ENCODE results near the gene PPP4R3A. TPM values are rescaled to one million over a fixed set of nuclear protein-coding genes. Genes with fewer than 3 reads are reported as not detected.

PPP4R3A gene
- total RNA-seq, 1 experiment from 2014 or later = 124 TPM

DNA sequence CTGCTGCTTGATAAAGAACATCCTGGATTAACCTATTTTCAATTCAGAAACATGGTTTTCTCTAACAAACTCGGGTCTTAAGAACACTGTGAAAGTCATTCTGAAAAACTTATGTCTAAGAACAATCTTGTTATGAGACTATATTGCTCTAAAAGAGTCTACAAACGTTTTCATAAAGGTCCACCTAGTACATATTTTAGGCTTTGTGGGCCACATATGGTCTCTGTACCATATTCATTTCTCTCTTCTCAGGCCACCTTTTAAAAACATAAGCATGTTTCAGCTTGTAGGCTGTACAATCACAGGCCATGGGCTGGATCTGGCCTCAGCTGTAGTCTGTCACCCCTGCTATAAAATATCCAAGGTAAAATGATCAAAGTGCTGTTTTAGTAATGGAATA is 39.9 kb downstream of the PPP4R3A start (continued):
- TF ChIP-seq AR (CRISPR knock-in tag; IDR thresholded peaks at IDR 0.05) = no peak

DNA sequence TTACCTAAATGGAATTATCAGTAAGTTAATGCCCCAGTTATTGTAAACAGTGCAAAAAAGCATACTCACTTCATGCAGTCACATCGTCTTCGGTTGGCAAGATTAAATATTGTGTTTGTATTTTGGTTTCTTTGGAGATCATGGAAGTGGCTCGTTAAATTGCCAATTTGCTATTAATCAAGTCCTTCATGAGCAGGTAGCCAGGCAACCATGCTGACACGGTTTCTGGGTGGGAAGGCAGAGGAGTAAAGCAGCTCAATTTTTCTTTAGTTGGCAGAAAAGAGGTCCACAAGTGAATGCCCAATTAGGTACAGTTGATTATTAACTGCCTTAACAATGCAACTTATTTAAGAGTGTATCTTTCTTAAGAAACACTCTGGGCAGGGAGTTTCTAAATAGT is 43.9 kb downstream of the PPP4R3A start:
- ChIA-PET POLR2A (no interaction called here), CTCF (no interaction called here)
- TF ChIP-seq, protein P1, sequence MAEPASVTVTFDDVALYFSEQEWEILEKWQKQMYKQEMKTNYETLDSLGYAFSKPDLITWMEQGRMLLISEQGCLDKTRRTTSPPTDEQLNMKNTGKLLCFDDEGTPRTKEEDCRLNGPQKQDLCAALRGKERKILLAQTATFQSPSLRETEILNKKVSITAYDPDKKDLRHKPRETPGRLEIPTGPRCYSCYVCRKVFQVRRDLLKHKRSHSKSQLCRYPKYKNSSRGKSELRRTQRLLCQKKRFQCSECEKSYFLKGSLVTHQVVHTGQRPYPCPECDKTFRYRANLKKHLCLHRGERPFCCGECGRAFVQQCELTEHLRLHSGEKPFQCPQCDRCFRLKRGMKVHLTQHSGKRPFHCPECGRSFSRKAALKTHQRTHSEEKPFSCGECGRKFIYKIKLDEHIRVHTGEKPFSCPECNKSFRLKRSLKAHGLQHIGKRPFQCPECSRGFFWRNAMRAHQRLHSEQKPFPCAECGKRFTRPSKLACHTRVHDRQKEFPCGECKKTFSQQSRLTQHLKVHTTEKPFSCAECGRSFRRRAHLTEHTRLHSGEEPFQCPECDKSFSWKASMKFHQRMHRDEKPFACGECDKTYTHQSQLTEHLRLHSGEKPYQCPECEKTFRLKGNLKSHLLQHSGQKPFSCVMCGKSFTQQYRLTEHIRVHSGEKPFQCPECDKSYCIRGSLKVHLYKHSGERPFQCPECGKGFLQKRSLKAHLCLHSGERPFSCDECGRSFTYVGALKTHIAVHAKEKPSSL (CRISPR knock-in tag; conservative IDR thresholded peaks at IDR 0.05) = no peak
- TF ChIP-seq FOXP1 (CRISPR knock-in tag; IDR thresholded peaks at IDR 0.05; ENCODE audit: borderline replicate concordance) = no peak
- no peak for TF ChIP-seq ZNF532 (CRISPR knock-in tag; IDR thresholded peaks at IDR 0.05; ENCODE audit: borderline replicate concordance)
- TF ChIP-seq, protein P2, sequence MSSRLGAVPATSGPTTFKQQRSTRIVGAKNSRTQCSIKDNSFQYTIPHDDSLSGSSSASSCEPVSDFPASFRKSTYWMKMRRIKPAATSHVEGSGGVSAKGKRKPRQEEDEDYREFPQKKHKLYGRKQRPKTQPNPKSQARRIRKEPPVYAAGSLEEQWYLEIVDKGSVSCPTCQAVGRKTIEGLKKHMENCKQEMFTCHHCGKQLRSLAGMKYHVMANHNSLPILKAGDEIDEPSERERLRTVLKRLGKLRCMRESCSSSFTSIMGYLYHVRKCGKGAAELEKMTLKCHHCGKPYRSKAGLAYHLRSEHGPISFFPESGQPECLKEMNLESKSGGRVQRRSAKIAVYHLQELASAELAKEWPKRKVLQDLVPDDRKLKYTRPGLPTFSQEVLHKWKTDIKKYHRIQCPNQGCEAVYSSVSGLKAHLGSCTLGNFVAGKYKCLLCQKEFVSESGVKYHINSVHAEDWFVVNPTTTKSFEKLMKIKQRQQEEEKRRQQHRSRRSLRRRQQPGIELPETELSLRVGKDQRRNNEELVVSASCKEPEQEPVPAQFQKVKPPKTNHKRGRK (CRISPR knock-in tag; IDR thresholded peaks at IDR 0.05; ENCODE audit: borderline replicate concordance) = no peak
- TF ChIP-seq MXD4 (CRISPR knock-in tag; IDR thresholded peaks at IDR 0.05; ENCODE audit: borderline replicate concordance) = no peak
- no peak for TF ChIP-seq MYBL2 (CRISPR knock-in tag; IDR thresholded peaks at IDR 0.05)
- no peak for TF ChIP-seq TCF7 (CRISPR knock-in tag; IDR thresholded peaks at IDR 0.05; ENCODE audit: low read depth)
- no peak for TF ChIP-seq ZNF219 (CRISPR knock-in tag; IDR thresholded peaks at IDR 0.05; ENCODE audit: borderline replicate concordance)
- TF ChIP-seq ZBTB43 (CRISPR knock-in tag; IDR thresholded peaks at IDR 0.05) = no peak
- no peak for TF ChIP-seq MLX (CRISPR knock-in tag; IDR thresholded peaks at IDR 0.05)
- TF ChIP-seq RELA (CRISPR knock-in tag; IDR thresholded peaks at IDR 0.05; ENCODE audit: borderline replicate concordance) = no peak
- TF ChIP-seq ZNF423 (CRISPR knock-in tag; IDR thresholded peaks at IDR 0.05) = no peak
- no peak for TF ChIP-seq NR3C1 (CRISPR knock-in tag; conservative IDR thresholded peaks at IDR 0.05; ENCODE audit: low read depth)
- no peak for TF ChIP-seq ELF4 (CRISPR knock-in tag; IDR thresholded peaks at IDR 0.05; ENCODE audit: low read depth)
- no peak for DNase-seq (ENCODE audit: low spot score)
- H3K36me3 Mint-ChIP-seq = peaks cover 82% of the 10 kb centered on the region
- H3K9me3 Mint-ChIP-seq = no peaks in the 10 kb centered on the region
- H3K4me3 Mint-ChIP-seq = no peak overlapping the region
- no peaks in the 10 kb centered on the region for H3K27me3 Mint-ChIP-seq (ENCODE audit: low read depth)
- no peaks in the 10 kb centered on the region for H3K4me1 Mint-ChIP-seq
- no peak overlapping the region for H3K27ac Mint-ChIP-seq
- ATAC-seq = no peak
